ENCODE data around the gene LEMD2. TPM values are rescaled to one million over a fixed set of nuclear protein-coding genes. Genes with fewer than 3 reads are reported as not detected.

LEMD2 gene
- total RNA-seq, 1 donor from 2014 or later = 23.2 TPM

Other genes with a start within 250 kb of the LEMD2 start
- gene BAK1, start 208.9 kb downstream of the LEMD2 start, total RNA-seq = 25.4 TPM
- gene ITPR3, start 167.8 kb downstream of the LEMD2 start, total RNA-seq = 8.0 TPM
- gene UQCC2, start 77.4 kb downstream of the LEMD2 start, total RNA-seq = 215 TPM
- 47.6 TPM for gene IP6K3, start 42.2 kb downstream of the LEMD2 start, total RNA-seq
- gene MLN, start 14.9 kb upstream of the LEMD2 start, total RNA-seq = not detected

Measured in Right ventricle myocardium inferior (tissue), 1 donor.